H9 (cell line): ENCODE results near the gene MICB. TPM values are rescaled to one million over a fixed set of nuclear protein-coding genes. Genes with fewer than 3 reads are reported as not detected.

ENCODE experiments used
- DNase-seq: peaks from one replicate; pipeline ENCODE4 v3.0.0-alpha.2; 2017
- H2AFZ ChIP-seq: one replicate; pipeline ENCODE4 v1.6.1; 2013; ENCODE audit warnings: mild to moderate bottlenecking, low read length, control low read depth, moderate library complexity
- H2AK5ac ChIP-seq: 2 replicates; pipeline ENCODE4 v1.6.1; 2013; ENCODE audit warnings: low read length, control low read depth, mixed read lengths; ENCODE audit not compliant: insufficient read length
- H2BK120ac ChIP-seq: one replicate; pipeline ENCODE4 v1.6.1; 2013; ENCODE audit warnings: low read depth, mild to moderate bottlenecking, low read length, control low read depth, inconsistent platforms; ENCODE audit not compliant: poor library complexity, severe bottlenecking
- H2BK12ac ChIP-seq: 2 replicates; pipeline ENCODE4 v1.6.1; 2013; ENCODE audit warnings: low read length, control low read depth, mixed read lengths, low read depth; ENCODE audit not compliant: insufficient read length
- H2BK15ac ChIP-seq: 2 replicates; pipeline ENCODE4 v1.6.1; 2013; ENCODE audit warnings: low read depth, low read length, control low read depth
- H2BK20ac ChIP-seq: one replicate; pipeline ENCODE4 v1.6.1; 2013; ENCODE audit warnings: low read depth, mild to moderate bottlenecking, low read length, control low read depth, inconsistent platforms; ENCODE audit not compliant: poor library complexity, severe bottlenecking
- H2BK5ac ChIP-seq: 2 replicates; pipeline ENCODE4 v1.6.1; 2013; ENCODE audit warnings: low read length, control low read depth, mixed read lengths; ENCODE audit not compliant: insufficient read length
- H3K14ac ChIP-seq: 2 replicates; pipeline ENCODE4 v1.6.1; 2013; ENCODE audit warnings: low read length, control low read depth; ENCODE audit not compliant: insufficient read depth
- H3K18ac ChIP-seq: 2 replicates; pipeline ENCODE4 v1.6.1; 2013; ENCODE audit warnings: low read depth, mild to moderate bottlenecking, mixed read lengths, low read length, control low read depth; ENCODE audit not compliant: insufficient read length
- H3K23ac ChIP-seq: 2 replicates; pipeline ENCODE4 v1.6.1; 2013; ENCODE audit warnings: low read length, control low read depth, mixed read lengths, low read depth; ENCODE audit not compliant: insufficient read length
- H3K23me2 ChIP-seq: 2 replicates; pipeline ENCODE4 v1.6.1; 2013; ENCODE audit warnings: low read depth, mild to moderate bottlenecking, mixed read lengths, low read length, control low read depth; ENCODE audit not compliant: insufficient read length, poor library complexity, severe bottlenecking
- H3K27ac ChIP-seq: 2 replicates; pipeline ENCODE4 v1.5.1; 2013; ENCODE audit warnings: low read length, control low read depth, mixed read lengths, low read depth; ENCODE audit not compliant: insufficient read length
- H3K27me3 ChIP-seq: 2 replicates; pipeline ENCODE4 v1.6.1; 2013; ENCODE audit warnings: low read length, control low read depth, inconsistent platforms; ENCODE audit not compliant: insufficient read depth
- H3K4ac ChIP-seq: 2 replicates; pipeline ENCODE4 v1.6.1; 2013; ENCODE audit warnings: low read depth, mild to moderate bottlenecking, control low read depth, inconsistent platforms, low read length, moderate library complexity
- H3K4me1 ChIP-seq: 2 replicates; pipeline ENCODE4 v1.6.1; 2013; ENCODE audit warnings: low read length, control low read depth, inconsistent platforms; ENCODE audit not compliant: insufficient read depth
- H3K4me2 ChIP-seq: 2 replicates; pipeline ENCODE4 v1.6.1; 2013; ENCODE audit warnings: low read length, control low read depth, mixed read lengths; ENCODE audit not compliant: insufficient read length, insufficient read depth
- H3K56ac ChIP-seq: 2 replicates; pipeline ENCODE4 v1.6.1; 2013; ENCODE audit warnings: low read depth, mild to moderate bottlenecking, mixed read lengths, low read length, control low read depth; ENCODE audit not compliant: insufficient read length
- H3K79me1 ChIP-seq: 2 replicates; pipeline ENCODE4 v1.6.1; 2013; ENCODE audit warnings: low read depth, mild to moderate bottlenecking, moderate library complexity, low read length, control low read depth, inconsistent platforms; ENCODE audit not compliant: insufficient read depth, poor library complexity, severe bottlenecking
- H3K79me2 ChIP-seq: 2 replicates; pipeline ENCODE4 v1.6.1; 2013; ENCODE audit warnings: low read length, control low read depth, inconsistent platforms; ENCODE audit not compliant: insufficient read depth
- H3K9ac ChIP-seq: 2 replicates; pipeline ENCODE4 v1.6.1; 2013; ENCODE audit warnings: low read length, control low read depth, mixed read lengths; ENCODE audit not compliant: insufficient read length; ENCODE audit errors: extremely low read depth
- H3K9me3 ChIP-seq: one replicate; pipeline ENCODE4 v1.6.1; 2013; ENCODE audit warnings: low read depth, low read length, inconsistent platforms; ENCODE audit not compliant: control insufficient read depth
- H3T11ph ChIP-seq: one replicate; pipeline ENCODE4 v1.6.1; 2013; ENCODE audit warnings: mild to moderate bottlenecking, low read length, control low read depth, inconsistent platforms
- H4K20me1 ChIP-seq: one replicate; pipeline ENCODE4 v1.6.1; 2013; ENCODE audit not compliant: control insufficient read depth, insufficient read length, insufficient read depth
- H4K5ac ChIP-seq: 2 replicates; pipeline ENCODE4 v1.6.1; 2013; ENCODE audit warnings: low read depth, mild to moderate bottlenecking, mixed read lengths, low read length, control low read depth; ENCODE audit not compliant: insufficient read length
- H4K8ac ChIP-seq: replicated peaks from 2 replicates; pipeline ENCODE4 v1.6.1; 2013; ENCODE audit warnings: low read length, control low read depth, mixed read lengths, low read depth; ENCODE audit not compliant: insufficient read length
- H4K91ac ChIP-seq: 2 replicates; pipeline ENCODE4 v1.6.1; 2013; ENCODE audit warnings: low read depth, mild to moderate bottlenecking, moderate library complexity, mixed read lengths, low read length, control low read depth; ENCODE audit not compliant: insufficient read length
- H3K27ac Mint-ChIP-seq, 3 experiments: 2 replicates in 2 of 3; 3 replicates in 1 of 3; pipeline ENCODE4 v1.8.0; 2020 to 2021; ENCODE audit warnings: mixed read lengths in 3 of 3, mild to moderate bottlenecking in 1 of 3, moderate library complexity in 1 of 3
- H3K27me3 Mint-ChIP-seq: 2 replicates; pipeline ENCODE4 v1.8.0; 2021; ENCODE audit warnings: low read depth, mild to moderate bottlenecking, moderate library complexity, mixed read lengths
- H3K36me3 Mint-ChIP-seq, 3 experiments: 2 replicates in 2 of 3; 3 replicates in 1 of 3; pipeline ENCODE4 v1.8.0; 2020 to 2021; ENCODE audit warnings: low read depth in 3 of 3, mixed read lengths in 3 of 3; ENCODE audit not compliant: insufficient read depth in 1 of 3
- H3K4me1 Mint-ChIP-seq, 2 experiments: 2 replicates each; pipeline ENCODE4 v1.8.0; 2020; ENCODE audit warnings: mixed read lengths in 2 of 2
- H3K4me3 Mint-ChIP-seq, 2 experiments: 2 replicates in 1 of 2; 3 replicates in 1 of 2; pipeline ENCODE4 v1.8.0; 2020 to 2021; ENCODE audit warnings: mild to moderate bottlenecking in 2 of 2, mixed read lengths in 2 of 2, moderate library complexity in 1 of 2
- H3K9me3 Mint-ChIP-seq, 2 experiments: 2 replicates in 1 of 2; 3 replicates in 1 of 2; pipeline ENCODE4 v1.8.0; 2020; ENCODE audit warnings: mild to moderate bottlenecking in 2 of 2, mixed read lengths in 2 of 2, moderate library complexity in 1 of 2
- CTCF ChIP-seq: fragments of 200-600 bp; sonication (generic); conservative IDR thresholded peaks from 3 replicates; pipeline ENCODE4 v1.8.0; 2021; ENCODE audit warnings: antibody characterized with exemption, mild to moderate bottlenecking
- WGBS: extraction: QIAGEN DNeasy Blood & Tissue Kit; methylation state at CpG from one replicate; pipeline ENCODE4 v1.1.7; 2013; ENCODE audit warnings: missing lambda C conversion rate, low lambda C conversion rate, mixed read lengths; ENCODE audit not compliant: insufficient read length; ENCODE audit errors: extremely low coverage; 5-methylcytosine and 5-hydroxymethylcytosine counted together
- total RNA-seq: library from RNA; stranded (reverse); gene quantifications from 2 replicates; pipeline ENCODE4 v1.2.1, GENCODE V29; 2021

MICB gene
- total RNA-seq, 1 experiment from 2014 or later = 6.2 TPM

GRCh38 chr6:31489086-31489485, 8.9 kb upstream of the MICB start:
- Histone ChIP-seq H2BK120ac (no peak overlapping the region), H3K79me1 (no peaks in the 10 kb centered on the region), H4K5ac (no peak overlapping the region), H2BK15ac (no peak overlapping the region), H3K18ac (no peak overlapping the region), H4K20me1 (no peaks in the 10 kb centered on the region), H3K4ac (no peak overlapping the region), H3K23me2 (peaks cover 3% of the 10 kb centered on the region), H3K9me3 (no peaks in the 10 kb centered on the region), H3K23ac (no peak overlapping the region), H3K56ac (no peak overlapping the region), H4K8ac (no peak overlapping the region), H2AFZ (no peak overlapping the region), H2BK20ac (no peak overlapping the region), H4K91ac (no peak overlapping the region), H3K79me2 (no peaks in the 10 kb centered on the region), H3K14ac (no peak overlapping the region), H3K27ac (no peak overlapping the region), H3K9ac (no peak overlapping the region), H2BK12ac (no peak overlapping the region), H3K4me2 (no peak overlapping the region), H3K4me1 (peaks cover 2% of the 10 kb centered on the region; the same call in 1 of the 2 replicates), H2BK5ac (no peak overlapping the region), H3T11ph (no peak overlapping the region), H2AK5ac (no peak overlapping the region), H3K27me3 (no peaks in the 10 kb centered on the region)
- DNase-seq = peak; percentile 8
- no peaks in the 10 kb centered on the region for H3K36me3 Mint-ChIP-seq
- H3K27me3 Mint-ChIP-seq = peaks cover 12% of the 10 kb centered on the region
- no peak overlapping the region for H3K4me3 Mint-ChIP-seq
- H3K9me3 Mint-ChIP-seq = peaks cover 0 to 3% of the 10 kb centered on the region in 2 experiments; a peak in 1 of 5 replicates
- no peak overlapping the region for H3K27ac Mint-ChIP-seq
- peaks cover 27 to 31% of the 10 kb centered on the region in 2 experiments for H3K4me1 Mint-ChIP-seq
- no CpG with 5 or more reads among the region's 4 CpGs for WGBS
- no peak for TF ChIP-seq CTCF
